SK-N-MC (cell line): ENCODE results near the gene BCAS3.

Experiments
- DNase-seq: peaks from one replicate; pipeline ENCODE4 v3.0.0-alpha.2; 2011; ENCODE audit warnings: low read depth, low spot score
- H3K27ac ChIP-seq: fragments of 200-600 bp; sonication (generic); 2 replicates; pipeline ENCODE4 v1.5.1; 2016; ENCODE audit warnings: mixed run types
- H3K36me3 ChIP-seq: fragments of 200-600 bp; sonication (generic); 2 replicates; pipeline ENCODE4 v1.6.1; 2017; ENCODE audit warnings: antibody characterized with exemption, low read length, mixed read lengths; ENCODE audit not compliant: insufficient read depth
- H3K4me3 ChIP-seq: fragments of 200-600 bp; sonication (generic); 2 replicates; pipeline ENCODE4 v1.5.1; 2016
- H3K9ac ChIP-seq: fragments of 200-600 bp; sonication (generic); 2 replicates; pipeline ENCODE4 v1.8.0; 2017; ENCODE audit warnings: mixed run types, mixed read lengths; ENCODE audit not compliant: insufficient read length
- H3K9me3 ChIP-seq: fragments of 200-600 bp; sonication (generic); 2 replicates; pipeline ENCODE4 v1.6.1; 2017; ENCODE audit warnings: low read depth, mild to moderate bottlenecking, antibody characterized with exemption, low read length, moderate library complexity, mixed read lengths
- EZH2 ChIP-seq: fragments of 200-600 bp; sonication (generic); IDR thresholded peaks from one replicate; pipeline ENCODE4 v1.6.1; 2017; ENCODE audit warnings: antibody characterized with exemption
- FOXP2 ChIP-seq: optimal IDR thresholded peaks from 2 replicates; pipeline ENCODE3; 2011; ENCODE audit warnings: mild to moderate bottlenecking, moderate library complexity; ENCODE audit not compliant: insufficient read depth; ENCODE audit errors: extremely low read length, control extremely low read depth
- POLR2AphosphoS5 ChIP-seq: IDR thresholded peaks from 2 replicates; pipeline ENCODE4 v1.6.1; 2012; ENCODE audit warnings: mild to moderate bottlenecking, low read depth, low read length, borderline replicate concordance

Gene BCAS3

GRCh38 chr17:61284174-61284573 is 606.5 kb downstream of the BCAS3 start:
- Histone ChIP-seq H3K27ac (no peak overlapping the region), H3K9ac (no peak overlapping the region), H3K9me3 (no peaks in the 10 kb centered on the region), H3K4me3 (no peak overlapping the region), H3K36me3 (no peaks in the 10 kb centered on the region)
- TF ChIP-seq EZH2 = no peak
- TF ChIP-seq FOXP2 = no peak
- TF ChIP-seq POLR2AphosphoS5 = no peak
- DNase-seq = no peak

- DNase-seq = no peak
- no peak overlapping the region for H3K4me3 ChIP-seq
- H3K9ac ChIP-seq = no peak overlapping the region
- H3K9me3 ChIP-seq = no peaks in the 10 kb centered on the region
- no peaks in the 10 kb centered on the region for H3K36me3 ChIP-seq
- TF ChIP-seq POLR2AphosphoS5 (no peak), FOXP2 (no peak), EZH2 (no peak)
- H3K27ac ChIP-seq = no peak overlapping the region
These were observed 607.1 kb downstream of the BCAS3 start for GRCh38 chr17:61284746-61285145.

- DNase-seq = no peak
- TF ChIP-seq POLR2AphosphoS5 (no peak), EZH2 (no peak), FOXP2 (no peak)
- H3K9me3 ChIP-seq = no peaks in the 10 kb centered on the region
- no peak overlapping the region for H3K27ac ChIP-seq
- H3K4me3 ChIP-seq = no peak overlapping the region
- no peak overlapping the region for H3K9ac ChIP-seq
- no peaks in the 10 kb centered on the region for H3K36me3 ChIP-seq
These were observed 608.1 kb downstream of the BCAS3 start for GRCh38 chr17:61285526-61286320.

- no peak for DNase-seq
- no peak overlapping the region for H3K4me3 ChIP-seq
- H3K27ac ChIP-seq = no peak overlapping the region
- no peaks in the 10 kb centered on the region for H3K36me3 ChIP-seq
- TF ChIP-seq POLR2AphosphoS5 (no peak), FOXP2 (no peak), EZH2 (no peak)
- H3K9ac ChIP-seq = no peak overlapping the region
- H3K9me3 ChIP-seq = no peaks in the 10 kb centered on the region
These were observed 608.8 kb downstream of the BCAS3 start for GRCh38 chr17:61286449-61286848.

- no peak overlapping the region for H3K4me3 ChIP-seq
- no peaks in the 10 kb centered on the region for H3K9me3 ChIP-seq
- H3K36me3 ChIP-seq = no peaks in the 10 kb centered on the region
- DNase-seq = no peak
- H3K27ac ChIP-seq = no peak overlapping the region
- no peak overlapping the region for H3K9ac ChIP-seq
- TF ChIP-seq POLR2AphosphoS5 (no peak), FOXP2 (no peak), EZH2 (no peak)
These were observed 612.0 kb downstream of the BCAS3 start for GRCh38 chr17:61289408-61290385.

GRCh38 chr17:61291451-61292285 is 614.0 kb downstream of the BCAS3 start:
- no peak overlapping the region for H3K27ac ChIP-seq
- no peaks in the 10 kb centered on the region for H3K9me3 ChIP-seq
- H3K9ac ChIP-seq = no peak overlapping the region
- no peaks in the 10 kb centered on the region for H3K36me3 ChIP-seq
- no peak for DNase-seq
- no peak for TF ChIP-seq EZH2
- TF ChIP-seq POLR2AphosphoS5 = no peak
- no peak for TF ChIP-seq FOXP2
- H3K4me3 ChIP-seq = no peak overlapping the region

GRCh38 chr17:61294286-61294685 is 616.6 kb downstream of the BCAS3 start:
- DNase-seq = no peak
- H3K9ac ChIP-seq = no peak overlapping the region
- no peak overlapping the region for H3K4me3 ChIP-seq
- H3K27ac ChIP-seq = no peak overlapping the region
- TF ChIP-seq POLR2AphosphoS5 (no peak), EZH2 (no peak), FOXP2 (no peak)
- no peaks in the 10 kb centered on the region for H3K36me3 ChIP-seq
- no peaks in the 10 kb centered on the region for H3K9me3 ChIP-seq
